ENCODE data around the gene ACTR2.
"Not testable (repeated sequence)": the region's sequence is repeated elsewhere in the genome, so short reads cannot be mapped to it uniquely, and the experiment has no call there.

The ACTR2 gene

GRCh38 chr2:65212115-65212514, 15.5 kb upstream of the ACTR2 start:
- no peaks in the 10 kb centered on the region for H3K27me3 ChIP-seq (ENCODE audit: control insufficient read depth, insufficient read depth, low read length)
- no peaks in the 10 kb centered on the region for H3K4me1 ChIP-seq (ENCODE audit: control insufficient read depth, insufficient read depth, low read length)
- no peak overlapping the region for H3K27ac ChIP-seq (ENCODE audit: low read depth, low read length)
- no peak overlapping the region for H3K9ac ChIP-seq (ENCODE audit: low read length)
- H3K4me3 ChIP-seq (ENCODE audit: low read length): no peak overlapping the region
- no peaks in the 10 kb centered on the region for H3K36me3 ChIP-seq (ENCODE audit: control insufficient read depth, insufficient read depth, low read length)

DNA sequence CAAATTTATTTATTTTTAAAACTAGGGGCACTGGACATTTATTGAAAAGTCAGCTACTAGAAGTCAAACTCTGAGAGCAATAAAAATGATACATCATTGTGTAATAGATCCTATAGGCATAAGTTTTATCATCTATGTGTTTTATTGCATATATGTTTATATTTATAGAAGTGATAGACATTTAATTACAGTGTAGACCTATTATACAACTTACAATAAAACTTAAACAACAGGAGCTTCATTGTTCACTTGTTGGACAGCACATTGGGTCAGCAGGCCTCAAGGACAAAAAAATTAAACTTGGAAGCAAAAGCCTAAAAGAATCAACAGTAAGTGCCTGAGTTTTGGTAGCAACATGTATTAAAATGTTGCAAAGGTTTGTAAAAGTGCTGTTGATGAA, 15.0 kb upstream of the ACTR2 start:
- no peaks in the 10 kb centered on the region for H3K27me3 ChIP-seq (ENCODE audit: control insufficient read depth, insufficient read depth, low read length)
- H3K4me3 ChIP-seq (ENCODE audit: low read length): no peak overlapping the region
- H3K9ac ChIP-seq (ENCODE audit: low read length): no peak overlapping the region
- H3K4me1 ChIP-seq (ENCODE audit: control insufficient read depth, insufficient read depth, low read length): no peaks in the 10 kb centered on the region
- H3K36me3 ChIP-seq (ENCODE audit: control insufficient read depth, insufficient read depth, low read length): no peaks in the 10 kb centered on the region
- H3K27ac ChIP-seq (ENCODE audit: low read depth, low read length): no peak overlapping the region

DNA sequence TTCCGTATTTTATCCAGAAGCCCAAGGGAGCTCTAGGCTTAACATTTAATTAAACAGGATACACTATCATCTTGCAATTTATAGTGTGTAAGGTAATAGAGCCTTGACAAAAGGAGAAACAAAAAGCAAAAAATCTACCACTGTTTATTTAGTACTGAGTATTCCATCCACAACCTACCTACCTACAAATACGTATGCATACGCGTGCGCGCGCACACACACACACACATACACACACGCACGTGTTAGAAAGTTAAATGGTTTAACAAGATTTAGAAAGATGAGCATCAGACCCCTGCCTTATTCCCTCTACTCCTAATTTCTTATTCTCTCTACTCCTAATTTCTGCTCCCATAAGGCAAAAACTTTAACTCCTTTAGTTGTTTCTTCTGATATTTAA, 14.6 kb upstream of the ACTR2 start:
- Histone ChIP-seq H3K27ac (ENCODE audit: low read depth, low read length) (no peak overlapping the region), H3K9ac (ENCODE audit: low read length) (no peak overlapping the region), H3K4me3 (ENCODE audit: low read length) (no peak overlapping the region), H3K27me3 (ENCODE audit: control insufficient read depth, insufficient read depth, low read length) (no peaks in the 10 kb centered on the region), H3K4me1 (ENCODE audit: control insufficient read depth, insufficient read depth, low read length) (no peaks in the 10 kb centered on the region), H3K36me3 (ENCODE audit: control insufficient read depth, insufficient read depth, low read length) (no peaks in the 10 kb centered on the region)

- H3K4me1 ChIP-seq (ENCODE audit: control insufficient read depth, insufficient read depth, low read length): no peaks in the 10 kb centered on the region
- H3K9ac ChIP-seq (ENCODE audit: low read length): no peak overlapping the region
- H3K36me3 ChIP-seq (ENCODE audit: control insufficient read depth, insufficient read depth, low read length): no peaks in the 10 kb centered on the region
- H3K4me3 ChIP-seq (ENCODE audit: low read length): no peak overlapping the region
- no peaks in the 10 kb centered on the region for H3K27me3 ChIP-seq (ENCODE audit: control insufficient read depth, insufficient read depth, low read length)
- H3K27ac ChIP-seq (ENCODE audit: low read depth, low read length): no peak overlapping the region
Measured at GRCh38 chr2:65214361-65214760, 13.3 kb upstream of the ACTR2 start.

GRCh38 chr2:65214843-65215242, 12.8 kb upstream of the ACTR2 start:
- H3K27me3 ChIP-seq (ENCODE audit: control insufficient read depth, insufficient read depth, low read length): no peaks in the 10 kb centered on the region
- H3K4me1 ChIP-seq (ENCODE audit: control insufficient read depth, insufficient read depth, low read length): no peaks in the 10 kb centered on the region
- H3K9ac ChIP-seq (ENCODE audit: low read length): no peak overlapping the region
- no peak overlapping the region for H3K27ac ChIP-seq (ENCODE audit: low read depth, low read length)
- no peaks in the 10 kb centered on the region for H3K36me3 ChIP-seq (ENCODE audit: control insufficient read depth, insufficient read depth, low read length)
- H3K4me3 ChIP-seq (ENCODE audit: low read length): no peak overlapping the region

DNA sequence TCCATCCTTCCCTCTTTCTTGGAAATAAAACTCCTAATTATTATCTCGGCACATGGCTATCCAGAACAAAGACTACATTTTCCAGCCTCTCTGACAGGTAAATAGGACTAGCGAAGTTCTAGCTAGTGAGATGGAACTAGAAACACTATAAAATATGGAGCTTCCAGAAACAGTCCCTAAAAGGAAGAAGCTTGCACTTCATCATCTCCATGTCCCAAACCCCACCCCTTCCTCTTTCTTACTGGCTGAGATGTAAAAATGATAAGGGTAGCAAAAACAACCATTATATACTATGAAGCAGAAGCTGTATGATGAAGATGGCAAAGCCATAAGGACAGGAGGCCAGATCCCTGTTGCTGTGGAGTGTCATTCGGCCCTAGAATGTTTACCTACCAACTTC, 11.7 kb upstream of the ACTR2 start:
- Histone ChIP-seq H3K4me1 (ENCODE audit: control insufficient read depth, insufficient read depth, low read length) (no peaks in the 10 kb centered on the region), H3K27me3 (ENCODE audit: control insufficient read depth, insufficient read depth, low read length) (no peaks in the 10 kb centered on the region), H3K4me3 (ENCODE audit: low read length) (no peak overlapping the region), H3K36me3 (ENCODE audit: control insufficient read depth, insufficient read depth, low read length) (no peaks in the 10 kb centered on the region), H3K27ac (ENCODE audit: low read depth, low read length) (no peak overlapping the region), H3K9ac (ENCODE audit: low read length) (no peak overlapping the region)

DNA sequence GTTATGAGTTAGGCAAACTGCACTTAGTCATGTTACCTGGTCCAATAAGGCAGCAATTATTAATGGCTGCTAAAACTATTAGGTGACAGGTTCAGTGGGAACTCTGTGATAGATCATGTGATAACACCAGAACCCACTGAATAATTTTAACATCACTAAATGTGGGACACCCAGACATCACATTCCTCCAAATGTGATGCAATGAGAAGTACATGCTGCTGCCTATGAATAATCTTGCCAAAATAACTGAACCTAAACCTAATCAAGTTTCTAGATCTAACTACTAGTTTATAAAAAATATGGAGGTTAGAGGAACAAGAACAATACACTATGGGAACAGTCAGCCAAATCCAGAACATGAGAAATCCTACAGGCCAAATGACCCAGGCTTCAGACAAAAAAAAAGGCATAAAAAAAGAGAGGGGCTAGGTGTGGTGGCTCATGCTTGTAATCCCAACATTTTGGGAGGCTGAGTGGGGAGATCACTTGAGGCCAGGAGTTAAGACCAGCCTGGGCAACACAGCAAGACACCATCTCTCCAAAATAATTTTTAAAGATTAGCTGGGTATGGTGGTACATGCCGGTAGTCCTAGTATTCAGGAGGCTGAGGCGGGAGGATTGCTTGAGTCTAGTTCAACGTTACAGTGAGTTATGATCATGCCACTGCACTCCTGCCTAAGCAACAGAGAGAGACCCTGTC, 7.0 kb upstream of the ACTR2 start:
- no peaks in the 10 kb centered on the region for H3K36me3 ChIP-seq (ENCODE audit: control insufficient read depth, insufficient read depth, low read length)
- no peaks in the 10 kb centered on the region for H3K4me1 ChIP-seq (ENCODE audit: control insufficient read depth, insufficient read depth, low read length)
- no peak overlapping the region for H3K27ac ChIP-seq (ENCODE audit: low read depth, low read length)
- H3K27me3 ChIP-seq (ENCODE audit: control insufficient read depth, insufficient read depth, low read length): no peaks in the 10 kb centered on the region
- H3K4me3 ChIP-seq (ENCODE audit: low read length): no peak overlapping the region
- no peak overlapping the region for H3K9ac ChIP-seq (ENCODE audit: low read length)

DNA sequence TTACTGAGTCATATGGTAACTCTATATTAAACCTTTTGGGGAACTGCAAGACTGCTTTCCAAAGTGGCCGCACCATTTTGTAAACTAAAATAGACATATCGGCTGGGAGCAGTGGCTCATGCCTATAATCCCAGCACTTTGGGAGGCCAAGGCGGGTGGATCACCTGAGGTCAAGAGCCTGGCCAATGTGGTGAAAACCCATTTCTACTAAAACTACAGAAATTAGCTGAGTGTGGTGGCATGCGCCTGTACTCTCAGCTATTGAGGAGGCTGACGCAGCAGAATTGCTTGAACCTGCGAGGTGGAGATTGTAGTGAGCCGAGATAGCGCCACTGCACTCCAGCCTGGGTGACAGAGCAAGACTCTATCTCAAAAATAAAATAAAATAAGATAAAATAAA, 6.4 kb upstream of the ACTR2 start:
- not testable (repeated sequence) for H3K9ac ChIP-seq (ENCODE audit: low read length); H3K4me1 ChIP-seq (ENCODE audit: control insufficient read depth, insufficient read depth, low read length); H3K4me3 ChIP-seq (ENCODE audit: low read length); H3K27me3 ChIP-seq (ENCODE audit: control insufficient read depth, insufficient read depth, low read length); H3K36me3 ChIP-seq (ENCODE audit: control insufficient read depth, insufficient read depth, low read length); H3K27ac ChIP-seq (ENCODE audit: low read depth, low read length)

DNA sequence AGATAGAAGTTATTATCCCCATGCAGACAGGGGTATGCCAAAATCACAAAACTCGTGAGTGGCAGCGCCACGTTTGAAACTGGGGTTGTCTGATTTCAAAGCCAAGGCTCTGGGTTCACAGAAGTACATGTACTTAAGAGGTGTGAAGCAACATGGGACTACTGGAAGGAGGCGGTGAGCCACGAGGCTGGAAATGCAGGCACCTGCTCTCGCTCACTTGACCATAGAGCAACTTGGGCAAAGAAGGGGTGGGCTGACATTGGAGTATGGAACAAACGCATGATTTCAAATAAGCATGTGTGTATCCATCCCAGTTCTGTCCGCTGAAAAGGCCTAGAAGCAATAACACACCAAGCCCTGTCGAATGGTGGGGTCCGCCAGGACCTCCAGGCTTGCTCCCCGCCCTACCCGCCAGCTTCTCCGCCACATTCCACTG, 593 bp upstream of the ACTR2 start:
- H3K27ac ChIP-seq (ENCODE audit: low read depth, low read length): peak overlapping the region; percentile 71
- H3K9ac ChIP-seq (ENCODE audit: low read length): peak overlapping the region; percentile 68
- H3K4me3 ChIP-seq (ENCODE audit: low read length): peak overlapping the region; percentile 86
- peaks cover 7% of the 10 kb centered on the region for H3K4me1 ChIP-seq (ENCODE audit: control insufficient read depth, insufficient read depth, low read length)
- no peaks in the 10 kb centered on the region for H3K36me3 ChIP-seq (ENCODE audit: control insufficient read depth, insufficient read depth, low read length)
- no peaks in the 10 kb centered on the region for H3K27me3 ChIP-seq (ENCODE audit: control insufficient read depth, insufficient read depth, low read length)

GRCh38 chr2:65228263-65228750, 676 bp downstream of the ACTR2 start:
- H3K9ac ChIP-seq (ENCODE audit: low read length): peak overlapping the region; percentile 93
- no peaks in the 10 kb centered on the region for H3K36me3 ChIP-seq (ENCODE audit: control insufficient read depth, insufficient read depth, low read length)
- H3K4me1 ChIP-seq (ENCODE audit: control insufficient read depth, insufficient read depth, low read length): peaks cover 7% of the 10 kb centered on the region
- H3K4me3 ChIP-seq (ENCODE audit: low read length): peak overlapping the region; percentile 92
- H3K27me3 ChIP-seq (ENCODE audit: control insufficient read depth, insufficient read depth, low read length): no peaks in the 10 kb centered on the region
- peak overlapping the region; percentile 96 for H3K27ac ChIP-seq (ENCODE audit: low read depth, low read length)

DNA sequence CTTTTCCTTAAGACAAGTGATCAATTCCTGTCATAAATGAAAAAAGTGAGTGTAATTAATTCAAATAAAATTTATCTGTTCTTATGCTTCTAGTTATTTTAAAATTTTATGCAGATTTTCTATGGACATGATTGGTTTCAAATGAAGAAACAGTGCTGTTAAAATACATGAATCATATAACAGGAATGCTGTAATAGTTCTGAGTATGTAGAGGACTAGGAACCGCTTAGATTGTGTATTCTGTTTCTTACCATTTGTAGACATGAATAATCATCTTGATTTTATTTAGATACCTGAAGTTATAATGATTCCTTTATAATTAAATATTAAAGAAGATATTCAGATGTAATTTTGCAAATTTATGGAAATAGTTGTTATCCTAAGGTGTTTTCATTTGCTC, 3.5 kb downstream of the ACTR2 start:
- Histone ChIP-seq H3K4me3 (ENCODE audit: low read length) (no peak overlapping the region), H3K4me1 (ENCODE audit: control insufficient read depth, insufficient read depth, low read length) (peaks cover 7% of the 10 kb centered on the region), H3K27ac (ENCODE audit: low read depth, low read length) (no peak overlapping the region), H3K36me3 (ENCODE audit: control insufficient read depth, insufficient read depth, low read length) (no peaks in the 10 kb centered on the region), H3K9ac (ENCODE audit: low read length) (no peak overlapping the region), H3K27me3 (ENCODE audit: control insufficient read depth, insufficient read depth, low read length) (no peaks in the 10 kb centered on the region)

DNA sequence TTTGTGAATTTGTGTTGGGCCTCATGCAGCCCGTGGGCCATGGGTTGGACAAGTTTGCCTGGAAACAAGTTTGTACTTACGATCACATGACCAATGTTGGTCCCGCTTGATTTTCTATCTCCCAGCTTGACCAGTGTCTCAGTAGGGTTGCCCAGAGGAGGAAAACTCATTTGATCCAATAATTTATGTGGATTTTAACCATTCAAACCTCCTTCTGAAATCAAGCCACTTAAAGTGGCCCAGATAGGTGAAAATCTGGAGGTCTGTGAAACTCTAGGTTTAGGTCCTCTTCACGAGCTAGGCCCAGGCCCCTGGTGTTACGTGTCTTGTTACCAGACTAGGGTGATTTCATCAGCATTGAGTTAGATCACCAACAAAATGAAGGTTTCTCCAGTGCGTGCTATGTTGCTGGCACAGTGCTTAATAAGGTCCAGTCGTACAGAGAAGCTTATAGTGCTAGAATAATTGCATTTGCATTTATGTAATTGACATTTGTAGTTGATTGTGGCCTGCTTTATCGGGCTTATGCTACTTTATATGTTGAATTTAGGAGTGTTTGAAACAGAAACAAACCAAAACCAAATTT, 4.4 kb downstream of the ACTR2 start:
- Histone ChIP-seq H3K36me3 (ENCODE audit: control insufficient read depth, insufficient read depth, low read length) (no peaks in the 10 kb centered on the region), H3K4me3 (ENCODE audit: low read length) (no peak overlapping the region), H3K4me1 (ENCODE audit: control insufficient read depth, insufficient read depth, low read length) (peaks cover 3% of the 10 kb centered on the region), H3K27me3 (ENCODE audit: control insufficient read depth, insufficient read depth, low read length) (no peaks in the 10 kb centered on the region), H3K27ac (ENCODE audit: low read depth, low read length) (no peak overlapping the region), H3K9ac (ENCODE audit: low read length) (no peak overlapping the region)

DNA sequence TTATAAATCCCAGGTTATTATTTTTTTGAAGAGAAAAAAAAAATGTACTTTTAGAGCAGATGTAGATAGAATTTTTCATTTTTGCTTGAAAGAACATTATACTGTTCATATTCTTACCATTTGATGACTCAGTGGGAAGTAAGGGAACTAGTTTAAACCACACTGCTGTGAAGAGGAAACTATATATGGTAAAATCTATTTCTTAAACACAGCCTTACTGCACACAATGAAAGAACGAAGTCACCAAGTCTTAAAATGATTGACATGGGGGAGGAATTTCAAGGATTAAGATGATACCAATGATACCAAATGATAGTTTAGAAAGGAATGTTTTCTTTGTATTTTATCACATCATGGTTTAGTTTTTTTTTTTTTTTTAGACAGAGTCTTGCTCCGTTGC, 5.0 kb downstream of the ACTR2 start:
- Histone ChIP-seq H3K4me1 (ENCODE audit: control insufficient read depth, insufficient read depth, low read length) (peaks cover 2% of the 10 kb centered on the region), H3K9ac (ENCODE audit: low read length) (no peak overlapping the region), H3K4me3 (ENCODE audit: low read length) (no peak overlapping the region), H3K36me3 (ENCODE audit: control insufficient read depth, insufficient read depth, low read length) (no peaks in the 10 kb centered on the region), H3K27me3 (ENCODE audit: control insufficient read depth, insufficient read depth, low read length) (no peaks in the 10 kb centered on the region), H3K27ac (ENCODE audit: low read depth, low read length) (no peak overlapping the region)

Data from rectal smooth muscle tissue (tissue), 1 donor.